HEK293T (cell line): ENCODE data around the gene EHBP1.

Source experiments
- FOXA1 ChIP-seq: fragments of 450-650 bp; IDR thresholded peaks from 2 replicates; pipeline ENCODE4 v1.6.1; 2016; ENCODE audit warnings: mild to moderate bottlenecking
- FOXK2 ChIP-seq: fragments of 450-650 bp; IDR thresholded peaks from 2 replicates; pipeline ENCODE4 v1.6.1; 2016; ENCODE audit warnings: mild to moderate bottlenecking

GRCh38 chr2:63044362-63045327, 339.1 kb downstream of the EHBP1 start:
- TF ChIP-seq FOXA1, result no peak
- no peak for TF ChIP-seq FOXK2
